Heart right ventricle (tissue), 16 donors: ENCODE results near the gene SLC25A28. TPM values are rescaled to one million over a fixed set of nuclear protein-coding genes. Genes with fewer than 3 reads are reported as not detected.

Source experiments
- ATAC-seq, 8 donors: fragments of 200-7000 bp; cut with Tn5 transposase; one replicate each; pipeline ENCODE4 v1.9.1; 2020; ENCODE audit warnings: mild to moderate bottlenecking in 8 of 8, moderate library complexity in 8 of 8, moderate number of reproducible peaks in 1 of 8
- DNase-seq, 2 donors: peaks; one replicate each; pipeline ENCODE4 v3.0.0-alpha.2; 2020
- H3K27ac ChIP-seq, 10 donors: fragments of 200-600 bp; sonication (generic) in 2 of 10; one replicate each; pipeline versions ENCODE4 v1.5.0 to v1.8.0; 2020 to 2022; ENCODE audit warnings: mild to moderate bottlenecking in 3 of 10
- H3K27me3 ChIP-seq, 7 donors: fragments of 200-600 bp; one replicate each; pipeline ENCODE4 v1.8.0; 2021 to 2022; ENCODE audit warnings: mild to moderate bottlenecking in 2 of 7
- H3K36me3 ChIP-seq, 9 donors: fragments of 200-600 bp; sonication (generic) in 1 of 9; one replicate each; pipeline versions ENCODE4 v1.5.0 to v1.8.0; 2020 to 2022; ENCODE audit warnings: mild to moderate bottlenecking in 2 of 9
- H3K4me1 ChIP-seq, 9 donors: fragments of 200-600 bp; sonication (generic) in 1 of 9; one replicate each; pipeline versions ENCODE4 v1.5.0 to v1.8.0; 2020 to 2022; ENCODE audit warnings: mild to moderate bottlenecking in 4 of 9
- H3K4me3 ChIP-seq, 10 donors: fragments of 200-600 bp; sonication (generic) in 2 of 10; one replicate each; pipeline versions ENCODE4 v1.5.0 to v1.8.0; 2020 to 2022; ENCODE audit warnings: mild to moderate bottlenecking in 7 of 10, moderate library complexity in 2 of 10
- H3K9me3 ChIP-seq, 11 donors: fragments of 200-600 bp in 10 of 11; sonication (generic) in 2 of 11; one replicate each; pipeline versions ENCODE4 v1.5.0 to v1.8.0; 2013 to 2022; ENCODE audit warnings: mild to moderate bottlenecking in 2 of 11, control low read depth in 1 of 11, moderate library complexity in 1 of 11
- WGBS, 2 donors: extraction: QIAGEN DNeasy Blood & Tissue Kit; methylation state at CpG; one replicate each; pipeline ENCODE4 v1.1.7; 2013; ENCODE audit warnings: inconsistent platforms in 1 of 2; 5-methylcytosine and 5-hydroxymethylcytosine counted together
- intact Hi-C, 10 donors: fragments of 100-400 bp; cut with DNase I; formaldehyde crosslinking; loops; one replicate each; pipeline versions ENCODE4 v1.11.1 to v1.14.2; 2022
- polyA plus RNA-seq, 2 donors: library from polyadenylated mRNA; stranded (reverse); fragments of 200-250 nt; gene quantifications; one replicate each; pipeline ENCODE4 v1.2.3, GENCODE V29; 2013
- total RNA-seq, 10 donors: library from RNA; stranded (reverse); fragmentation: NEBNext Ultra II Directional in 3 of 10; extraction: Animal tissue kit (Norgen Biotek cat#: 25700) in 3 of 10; gene quantifications; one replicate each; pipeline versions ENCODE4 v1.2.1 to v1.2.4, GENCODE V29; 2021 to 2023
- TF ChIP-seq, protein P1 (sequence below), 9 donors: fragments of 200-600 bp; sonication (generic) in 2 of 9; IDR thresholded peaks; one replicate each; pipeline versions ENCODE4 v1.5.0 to v1.8.0; 2021 to 2022; ENCODE audit warnings: antibody characterized with exemption in 9 of 9, mild to moderate bottlenecking in 5 of 9, moderate library complexity in 1 of 9
- donor health status: Arrhythmogenic right ventricular cardiomyopathy.
- donor health status: ischemic (EF 13 %, LVEDD 7.1; RV severe dilation, severe dysfunction).
- donor health status: healthy with polysubstance abuse.
- donor health status: DM: no; HTN: yes; CAD: no.
- donor health status: DM: no; HTN: no; CAD: no.
- donor health status: ischemic (EF 25% LVEDD 6.9; RV normal size, moderate dysfunction).
- donor health status: ischemic (EF 25% LVEDD 5.7; RV mildly dilated, moderate dysfunction).
- donor health status: healthy.
- donor health status: DM: yes; HTN: yes; CAD: no.
- donor health status: Ischemic cardiomyopathy.
- donor health status: ischemic (EF 35%, LVEDD 5.7; RV mildly dilated, moderate dysfunction).
- donor health status: nonischemic (EF 11% LVEDD 7.7; RV severe dilation, severe dysfunction).
- donor health status: DM: yes; HTN: yes; CAD: no.
- donor health status: PGD.
- donor health status: ischemic (EF 29% LVEDD 5.4; RV normal size, mild dysfunction).
- donor health status: nonischemic (EF 23%, LVEDD 6.1; RV moderate dilation, normal function).

SLC25A28 gene
- total and polyA plus RNA-seq, 12 donors: 21.2 to 116 (median 32.1) TPM

DNA sequence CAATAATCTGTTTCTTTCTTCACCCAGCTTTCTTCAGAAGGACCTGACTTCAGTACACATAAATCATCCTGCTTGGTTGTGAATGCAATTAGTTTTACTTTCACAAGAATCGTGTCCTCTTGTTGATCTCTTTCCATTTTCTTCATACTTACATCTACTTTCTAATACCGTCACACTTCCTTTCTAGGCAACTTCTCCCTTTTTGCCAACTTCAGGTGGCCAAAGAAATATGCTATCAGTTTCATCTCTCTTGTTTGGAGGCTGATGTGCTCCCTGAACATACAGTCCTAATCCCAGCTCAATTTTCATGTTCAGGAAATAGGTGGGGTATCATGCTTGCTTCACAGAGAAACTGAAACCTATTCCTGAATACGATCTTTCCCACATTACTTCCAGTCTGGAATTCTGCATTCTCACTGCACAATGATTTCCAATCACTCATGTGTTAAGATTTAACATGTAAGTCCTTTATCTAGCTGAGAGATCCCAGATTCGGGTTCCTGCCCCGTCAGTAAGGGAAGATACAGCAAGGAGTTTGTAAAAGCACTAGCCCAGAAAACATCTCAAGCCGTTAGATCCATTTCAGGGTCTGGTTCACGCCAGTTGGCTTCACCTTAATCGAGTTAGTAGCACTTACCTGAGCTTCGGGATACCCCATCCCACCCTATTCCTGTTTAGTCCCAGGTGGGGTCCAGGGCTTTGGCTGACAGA is 994 bp downstream of the SLC25A28 start:
- Histone ChIP-seq H3K9me3 (no peaks in the 10 kb centered on the region), H3K27ac (peak overlapping the region; percentile 77 to 100 (median 96)), H3K4me3 (peak overlapping the region; percentile 49 to 95 (median 92)), H3K36me3 (peaks cover 0 to 20% (median 0%) of the 10 kb centered on the region in 9 donors), H3K27me3 (no peaks in the 10 kb centered on the region), H3K4me1 (peaks cover 6 to 58% (median 49%) of the 10 kb centered on the region in 9 donors)
- TF ChIP-seq, protein P1, sequence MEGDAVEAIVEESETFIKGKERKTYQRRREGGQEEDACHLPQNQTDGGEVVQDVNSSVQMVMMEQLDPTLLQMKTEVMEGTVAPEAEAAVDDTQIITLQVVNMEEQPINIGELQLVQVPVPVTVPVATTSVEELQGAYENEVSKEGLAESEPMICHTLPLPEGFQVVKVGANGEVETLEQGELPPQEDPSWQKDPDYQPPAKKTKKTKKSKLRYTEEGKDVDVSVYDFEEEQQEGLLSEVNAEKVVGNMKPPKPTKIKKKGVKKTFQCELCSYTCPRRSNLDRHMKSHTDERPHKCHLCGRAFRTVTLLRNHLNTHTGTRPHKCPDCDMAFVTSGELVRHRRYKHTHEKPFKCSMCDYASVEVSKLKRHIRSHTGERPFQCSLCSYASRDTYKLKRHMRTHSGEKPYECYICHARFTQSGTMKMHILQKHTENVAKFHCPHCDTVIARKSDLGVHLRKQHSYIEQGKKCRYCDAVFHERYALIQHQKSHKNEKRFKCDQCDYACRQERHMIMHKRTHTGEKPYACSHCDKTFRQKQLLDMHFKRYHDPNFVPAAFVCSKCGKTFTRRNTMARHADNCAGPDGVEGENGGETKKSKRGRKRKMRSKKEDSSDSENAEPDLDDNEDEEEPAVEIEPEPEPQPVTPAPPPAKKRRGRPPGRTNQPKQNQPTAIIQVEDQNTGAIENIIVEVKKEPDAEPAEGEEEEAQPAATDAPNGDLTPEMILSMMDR (IDR thresholded peaks at IDR 0.05): no peak
- intact Hi-C loops: loop anchor here in 4 of 10 donors (5.0 to 10.0 kb wide), 3 partner anchors 182 to 187 kb away; partner anchors contain the start of gene GOT1 (in 3 of the 4)
- DNase-seq (no peak), ATAC-seq (no peak)
- WGBS, 2 donors: 1 to 6% methylated on average over 9 of the region's 9 CpGs

DNA sequence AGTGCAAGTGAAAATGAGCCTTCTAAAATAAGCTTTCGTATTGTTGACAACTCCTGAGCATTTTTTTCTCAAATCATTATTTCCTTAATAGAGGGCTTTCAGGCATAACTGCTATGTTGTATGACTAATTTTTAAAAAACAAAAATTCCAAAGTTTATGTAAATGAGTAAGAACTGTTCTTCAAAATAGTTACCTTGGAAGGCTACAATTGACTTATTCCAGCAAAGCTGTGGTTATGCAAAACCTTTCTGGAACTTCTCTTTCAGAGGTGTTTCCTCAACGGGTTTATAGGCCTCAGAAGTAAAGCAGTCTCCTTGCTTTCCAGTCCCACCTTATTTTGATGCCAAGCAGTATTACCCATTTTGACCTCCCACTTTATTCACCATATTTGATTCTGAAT is 2.5 kb downstream of the SLC25A28 start:
- Histone ChIP-seq H3K4me3 (peak overlapping the region in 4 of 10 donors; percentile 9 to 95 (median 94)), H3K27ac (peak overlapping the region in 4 of 10 donors; percentile 8 to 35 (median 19)), H3K4me1 (peaks cover 6 to 58% (median 49%) of the 10 kb centered on the region in 9 donors), H3K36me3 (peaks cover 0 to 36% (median 10%) of the 10 kb centered on the region in 9 donors), H3K9me3 (no peaks in the 10 kb centered on the region), H3K27me3 (no peaks in the 10 kb centered on the region)
- no peak for DNase-seq
- TF ChIP-seq, protein P1 (IDR thresholded peaks at IDR 0.05): no peak
- no peak for ATAC-seq
- intact Hi-C loops: loop anchor here in 4 of 10 donors (5.0 to 10.0 kb wide), 3 partner anchors 180 to 185 kb away; partner anchors contain the start of gene GOT1 (in 3 of the 4)
- WGBS, 2 donors: 63 to 65% methylated on average over 2 of the region's 2 CpGs

DNA sequence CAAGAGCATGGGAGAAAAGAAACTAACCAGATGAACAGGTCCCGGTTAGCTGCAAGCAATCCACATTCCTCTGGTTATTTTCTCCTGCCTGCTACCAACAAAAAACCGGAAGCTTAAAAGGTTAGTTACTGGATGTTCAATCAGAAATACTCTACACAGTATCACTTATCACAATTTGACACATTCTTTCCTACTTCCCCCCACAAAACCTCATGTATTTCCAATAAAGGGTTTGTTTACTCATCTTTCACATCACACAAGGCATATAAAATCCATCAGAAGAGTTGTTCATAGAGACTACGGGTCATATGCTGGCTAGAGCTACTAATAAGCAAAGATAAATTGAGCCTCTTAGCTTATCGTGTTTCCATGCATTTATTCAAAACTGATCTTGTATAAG is 4.8 kb downstream of the SLC25A28 start:
- Histone ChIP-seq H3K9me3 (no peaks in the 10 kb centered on the region), H3K4me1 (peaks cover 6 to 54% (median 42%) of the 10 kb centered on the region in 9 donors), H3K36me3 (peaks cover 0 to 59% (median 16%) of the 10 kb centered on the region in 9 donors), H3K4me3 (no peak overlapping the region), H3K27me3 (no peaks in the 10 kb centered on the region), H3K27ac (no peak overlapping the region)
- 52 to 62% methylated on average over 4 of the region's 4 CpGs for WGBS, 2 donors
- TF ChIP-seq, protein P1 (IDR thresholded peaks at IDR 0.05): no peak
- ATAC-seq: no peak
- DNase-seq: no peak
- intact Hi-C loops: loop anchor here in 4 of 10 donors (5.0 to 10.0 kb wide), 3 partner anchors 178 to 183 kb away; partner anchors contain the start of gene GOT1 (in 3 of the 4)

DNA sequence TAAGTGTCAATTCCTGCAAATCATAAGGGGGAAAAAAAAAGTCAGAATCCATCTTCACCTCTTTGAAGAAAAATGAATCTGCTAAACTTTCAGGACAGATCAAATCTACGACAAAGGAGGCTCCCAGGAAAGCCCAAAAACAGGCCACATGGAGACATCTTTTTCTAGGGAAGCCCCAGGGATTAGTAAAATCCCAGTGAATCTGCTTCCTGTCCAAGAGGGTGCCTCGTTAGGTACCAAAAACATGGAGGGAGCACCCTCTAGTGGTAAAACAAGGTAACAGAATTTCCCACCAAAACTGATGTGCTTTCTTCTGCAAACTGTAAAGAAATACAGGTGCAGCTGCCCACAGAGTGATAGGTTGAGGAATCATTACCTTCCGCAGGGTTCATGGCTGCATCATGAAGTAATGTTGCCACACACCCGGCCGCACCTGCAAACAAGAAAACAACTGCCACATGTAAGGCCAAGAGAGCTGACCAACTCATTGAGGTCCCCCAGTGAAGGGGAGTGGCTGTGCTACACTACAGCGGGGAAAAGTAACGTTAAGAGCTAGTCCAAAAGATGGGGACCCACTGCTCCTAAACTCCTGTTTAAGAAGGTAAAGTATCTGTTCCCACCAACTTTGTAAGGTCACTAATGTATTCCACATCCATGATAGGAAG is 7.9 kb downstream of the SLC25A28 start:
- intact Hi-C loops: loop anchor here (1.0 to 10.0 kb wide), 8 partner anchors 175 to 220 kb away; partner anchors contain the start of gene GOT1 (in 2 of the 10)
- Histone ChIP-seq H3K27me3 (no peaks in the 10 kb centered on the region), H3K27ac (peak overlapping the region in 1 of 10 donors; percentile 12), H3K9me3 (no peaks in the 10 kb centered on the region), H3K4me1 (peaks cover 4 to 30% (median 19%) of the 10 kb centered on the region in 9 donors), H3K4me3 (no peak overlapping the region), H3K36me3 (peaks cover 0 to 76% (median 21%) of the 10 kb centered on the region in 9 donors)
- peak in 7 of 8 donors; percentile 55 to 80 (median 66) for ATAC-seq
- peak in 1 of 2 donors; percentile 48 for DNase-seq
- 28 to 32% methylated on average over 7 of the region's 7 CpGs for WGBS, 2 donors
- TF ChIP-seq, protein P1 (IDR thresholded peaks at IDR 0.05): peak; percentile 68 to 86 (median 84)
